Middle frontal gyrus (tissue), 1 donor: ENCODE results near the gene RAB11FIP4.
A peak's percentile ranks its signal among the peaks of the same experiment; 100 is the strongest.
"Not testable (repeated sequence)": the region's sequence is repeated elsewhere in the genome, so short reads cannot be mapped to it uniquely, and the experiment has no call there.

ENCODE experiments used
- DNase-seq: peaks from one replicate; pipeline ENCODE4 v3.0.0-alpha.2; 2015; ENCODE audit warnings: low spot score; ENCODE audit errors: extremely low spot score

RAB11FIP4 gene, protein sequence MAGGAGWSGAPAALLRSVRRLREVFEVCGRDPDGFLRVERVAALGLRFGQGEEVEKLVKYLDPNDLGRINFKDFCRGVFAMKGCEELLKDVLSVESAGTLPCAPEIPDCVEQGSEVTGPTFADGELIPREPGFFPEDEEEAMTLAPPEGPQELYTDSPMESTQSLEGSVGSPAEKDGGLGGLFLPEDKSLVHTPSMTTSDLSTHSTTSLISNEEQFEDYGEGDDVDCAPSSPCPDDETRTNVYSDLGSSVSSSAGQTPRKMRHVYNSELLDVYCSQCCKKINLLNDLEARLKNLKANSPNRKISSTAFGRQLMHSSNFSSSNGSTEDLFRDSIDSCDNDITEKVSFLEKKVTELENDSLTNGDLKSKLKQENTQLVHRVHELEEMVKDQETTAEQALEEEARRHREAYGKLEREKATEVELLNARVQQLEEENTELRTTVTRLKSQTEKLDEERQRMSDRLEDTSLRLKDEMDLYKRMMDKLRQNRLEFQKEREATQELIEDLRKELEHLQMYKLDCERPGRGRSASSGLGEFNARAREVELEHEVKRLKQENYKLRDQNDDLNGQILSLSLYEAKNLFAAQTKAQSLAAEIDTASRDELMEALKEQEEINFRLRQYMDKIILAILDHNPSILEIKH

GRCh38 chr17:31391496-31391949, at the start of gene RAB11FIP4:
TSS of gene RAB11FIP4 (plus strand) at chr17:31391675. CDS start at chr17:31391853, 178 bp downstream.
- DNase-seq, result no peak

GRCh38 chr17:31345191-31345747, 46.2 kb upstream of the RAB11FIP4 start:
- not testable (repeated sequence) for DNase-seq

GRCh38 chr17:31349454-31349853, 42.0 kb upstream of the RAB11FIP4 start:
- no peak for DNase-seq

DNA sequence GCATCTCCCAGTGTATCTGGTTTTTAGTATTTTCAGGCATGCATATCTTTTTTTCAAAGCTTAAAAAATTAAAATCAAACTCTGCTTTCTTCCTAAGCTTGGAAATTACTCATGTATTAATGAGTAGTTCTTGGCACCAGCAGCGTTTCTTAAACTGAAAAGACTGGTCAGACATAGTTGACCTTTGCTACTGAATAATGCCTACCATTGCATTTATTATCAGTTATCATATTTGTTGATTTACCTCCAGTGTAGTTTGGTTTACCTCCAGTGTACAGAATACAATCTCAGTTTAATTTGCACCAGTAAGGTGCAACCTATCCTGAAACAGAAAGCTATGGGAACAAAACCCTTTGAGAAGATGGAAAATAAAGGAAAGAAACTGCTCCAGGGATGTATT, 35.5 kb upstream of the RAB11FIP4 start:
- DNase-seq, result no peak

DNA sequence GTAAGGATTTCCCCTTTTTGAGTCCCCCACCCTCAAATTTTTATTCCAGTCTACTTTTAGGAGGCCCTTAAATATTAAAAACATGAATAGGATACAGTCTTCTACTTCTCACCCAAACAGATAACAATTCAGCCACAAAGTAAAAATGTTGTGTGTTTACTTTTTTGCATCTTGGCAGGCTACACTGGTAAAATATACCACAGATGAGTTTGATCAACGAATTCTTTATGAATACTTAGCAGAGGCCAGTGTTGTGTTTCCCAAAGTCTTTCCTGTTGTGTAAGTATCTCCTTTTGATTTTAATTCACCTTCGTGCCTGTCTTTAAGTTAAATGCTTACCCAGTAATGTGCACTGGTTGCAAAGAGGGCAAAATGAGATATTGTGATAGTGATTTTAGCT, 34.4 kb upstream of the RAB11FIP4 start:
- DNase-seq, result no peak

DNA sequence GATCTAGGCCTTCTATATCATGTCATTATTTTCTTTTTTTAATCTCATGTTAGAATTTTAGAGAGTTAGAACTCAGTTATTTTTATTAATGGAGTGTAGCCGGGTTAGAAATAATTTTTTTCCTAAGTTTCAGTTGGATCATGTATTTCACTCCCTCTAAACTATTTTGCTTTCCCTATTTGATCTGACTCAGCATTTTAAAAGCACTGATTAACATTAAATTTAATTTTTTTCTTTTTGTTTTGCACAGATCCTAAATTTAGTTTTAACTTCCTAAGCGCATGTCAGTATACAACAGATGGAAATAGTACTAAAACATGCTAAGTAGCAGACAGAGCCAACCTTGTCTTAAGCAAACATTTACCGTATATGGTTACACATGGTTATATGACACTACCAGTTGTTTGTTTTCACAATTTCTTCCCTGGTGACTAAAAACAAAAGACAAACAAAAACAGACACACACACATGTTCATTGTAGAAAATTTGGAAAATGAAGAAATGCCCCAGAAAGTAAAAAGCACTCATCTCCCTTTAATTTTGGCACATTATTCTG, 33.6 kb upstream of the RAB11FIP4 start:
- no peak for DNase-seq

DNA sequence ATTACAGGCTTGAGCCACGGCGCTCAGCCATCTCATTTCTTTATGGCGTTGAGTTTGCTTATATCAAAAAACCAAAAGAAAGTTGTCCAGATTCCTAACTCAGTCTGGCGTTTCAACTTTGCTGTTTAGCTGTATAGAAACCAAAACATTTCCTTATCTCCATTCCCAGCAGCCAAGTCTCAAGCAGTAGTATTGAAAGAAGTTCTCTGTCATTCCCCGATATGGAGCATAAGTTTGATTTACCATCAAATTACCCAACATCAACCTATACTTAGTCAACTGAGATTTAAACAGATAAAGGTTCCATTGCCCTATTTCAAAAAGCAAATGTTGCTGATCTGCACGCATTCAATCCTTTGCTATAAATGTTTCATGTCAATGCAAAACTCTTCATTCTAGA, 27.5 kb upstream of the RAB11FIP4 start:
- no peak for DNase-seq

GRCh38 chr17:31366088-31366487, 25.4 kb upstream of the RAB11FIP4 start:
- DNase-seq, result no peak

- no peak for DNase-seq
Measured at GRCh38 chr17:31369266-31369665, 22.2 kb upstream of the RAB11FIP4 start.

DNA sequence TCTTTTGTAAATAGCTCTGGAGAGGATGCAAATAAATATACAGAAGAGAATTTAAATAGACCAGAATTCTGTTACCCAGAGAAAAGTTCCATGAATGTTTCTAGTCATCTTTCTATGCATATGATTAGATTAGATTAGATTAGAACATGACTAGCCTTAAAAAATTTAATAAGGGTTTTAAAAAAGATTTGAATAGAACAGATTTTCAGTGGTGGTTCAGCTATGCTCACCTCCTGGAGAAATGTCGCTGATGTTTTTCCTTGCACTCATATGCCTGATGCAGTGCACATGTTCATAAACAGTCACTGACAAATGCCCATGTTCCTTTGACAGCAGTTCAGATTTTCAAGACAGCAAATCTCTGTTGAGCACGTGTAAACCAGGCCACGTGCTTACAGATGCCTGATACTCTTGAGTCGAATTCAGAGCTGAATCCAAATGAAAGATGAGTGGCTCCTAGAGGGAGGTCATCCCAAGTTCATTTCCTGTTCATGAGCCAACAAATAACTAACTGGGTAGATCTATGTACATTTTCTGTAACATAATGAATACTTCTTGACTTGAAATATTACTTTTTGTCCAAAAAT, 19.9 kb upstream of the RAB11FIP4 start:
- DNase-seq, result no peak

DNA sequence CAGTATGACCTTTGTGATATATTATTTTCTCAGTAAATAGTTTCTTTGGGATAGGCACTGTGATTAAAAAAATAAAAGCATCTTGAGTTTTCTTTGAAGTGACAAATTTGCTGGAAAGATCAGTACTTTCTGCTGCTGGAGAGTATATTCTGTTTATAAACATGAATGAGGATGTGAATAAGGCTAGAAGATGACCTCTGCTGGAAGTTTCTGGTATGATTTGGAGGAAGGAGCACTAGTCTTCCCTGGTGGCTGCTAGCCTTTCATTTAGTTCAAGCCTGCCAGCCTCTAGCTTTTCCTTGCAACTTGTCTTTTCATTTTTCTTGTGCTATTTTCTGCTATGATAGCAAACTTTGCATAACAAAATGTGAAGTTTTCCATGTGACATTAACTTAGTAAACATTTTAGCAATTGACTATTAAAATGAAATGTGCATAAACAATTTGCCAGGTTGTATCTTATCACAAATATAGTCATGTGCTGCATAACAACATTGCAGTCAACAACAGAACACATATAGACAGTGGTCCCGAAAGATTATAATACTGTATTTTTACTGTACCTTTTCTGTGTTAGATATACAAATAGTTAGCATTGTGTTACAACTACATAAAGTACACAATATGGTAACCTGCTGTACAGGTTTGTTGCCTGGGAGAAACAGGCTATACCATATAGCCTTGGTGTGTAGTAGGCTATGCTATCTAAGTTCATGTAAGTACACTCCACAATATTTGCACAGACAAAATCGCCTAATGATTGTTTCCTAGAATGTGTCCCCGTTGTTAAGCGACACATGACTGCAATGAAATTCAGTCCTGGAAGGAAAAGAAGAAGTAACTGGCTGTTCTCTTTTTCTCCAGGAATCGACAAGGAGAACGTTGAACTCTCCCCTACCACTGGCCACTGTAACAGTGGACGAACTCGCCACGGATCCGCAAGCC, 18.1 kb upstream of the RAB11FIP4 start:
- peak; percentile 48 for DNase-seq

GRCh38 chr17:31374094-31374447, 17.4 kb upstream of the RAB11FIP4 start:
- DNase-seq, result no peak

DNA sequence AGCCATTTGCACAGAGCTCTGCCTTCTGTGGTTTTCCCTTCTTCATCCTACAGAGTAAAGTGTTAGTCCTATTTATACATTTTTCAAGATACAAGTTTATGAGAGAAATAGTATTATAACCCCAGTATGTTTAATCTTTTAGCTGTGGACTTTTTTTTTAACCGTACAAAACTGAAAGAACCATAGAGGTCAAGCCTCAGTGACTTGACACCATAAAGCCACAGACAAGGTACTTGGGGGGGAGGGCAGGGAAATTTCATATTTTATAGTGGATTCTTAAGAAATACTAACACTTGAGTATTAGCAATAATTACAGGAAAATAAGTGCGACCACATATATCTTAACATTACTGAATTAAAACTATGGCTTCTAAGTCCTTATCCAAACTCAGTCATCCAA, 17.0 kb upstream of the RAB11FIP4 start:
- DNase-seq, result no peak

DNA sequence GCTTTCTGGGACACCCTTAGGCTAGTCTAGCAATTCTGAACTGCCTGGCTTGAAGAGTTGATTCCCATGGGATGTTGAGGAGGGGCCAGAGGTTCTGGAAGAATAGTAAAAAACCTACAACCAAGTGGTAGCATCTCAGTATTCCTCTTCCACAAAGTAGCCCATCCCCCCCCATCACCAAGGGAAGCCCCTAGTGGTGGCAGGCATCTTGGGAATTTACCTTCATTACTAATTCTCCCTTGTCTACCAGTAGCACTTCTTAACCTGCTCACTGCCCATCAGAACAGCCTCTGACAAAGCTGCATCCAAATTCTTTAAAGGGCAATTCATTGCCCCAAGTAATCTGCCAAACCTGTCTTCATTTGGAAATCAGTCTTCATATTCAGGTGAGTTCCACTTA, 12.8 kb upstream of the RAB11FIP4 start:
- no peak for DNase-seq

GRCh38 chr17:31379597-31380205, 11.8 kb upstream of the RAB11FIP4 start:
- DNase-seq, result no peak

DNA sequence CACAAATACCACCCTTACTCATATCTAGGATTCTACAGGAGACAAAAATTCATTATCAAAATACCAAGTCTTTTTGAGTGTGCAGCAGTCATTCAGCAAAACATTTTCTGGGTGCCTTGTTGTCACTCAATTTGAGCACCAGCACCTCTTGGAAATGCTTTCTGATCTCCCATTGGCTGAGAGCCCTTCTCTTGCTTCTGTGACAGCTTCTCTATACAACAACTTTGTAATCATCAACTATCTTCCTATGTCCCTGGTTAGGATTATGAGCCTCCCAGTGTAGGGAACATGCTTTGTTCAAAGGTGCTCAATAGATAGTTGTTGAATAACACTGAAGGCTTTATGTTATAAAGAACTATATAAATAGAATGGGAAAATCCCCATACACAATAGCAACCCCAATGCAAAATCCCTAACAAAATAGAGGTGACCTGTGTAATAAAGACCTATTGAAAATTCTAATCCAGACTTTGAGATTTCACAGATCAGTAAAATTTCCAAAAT, 10.3 kb upstream of the RAB11FIP4 start:
- no peak for DNase-seq

GRCh38 chr17:31382668-31383275, 8.7 kb upstream of the RAB11FIP4 start:
- not testable (repeated sequence) for DNase-seq

DNA sequence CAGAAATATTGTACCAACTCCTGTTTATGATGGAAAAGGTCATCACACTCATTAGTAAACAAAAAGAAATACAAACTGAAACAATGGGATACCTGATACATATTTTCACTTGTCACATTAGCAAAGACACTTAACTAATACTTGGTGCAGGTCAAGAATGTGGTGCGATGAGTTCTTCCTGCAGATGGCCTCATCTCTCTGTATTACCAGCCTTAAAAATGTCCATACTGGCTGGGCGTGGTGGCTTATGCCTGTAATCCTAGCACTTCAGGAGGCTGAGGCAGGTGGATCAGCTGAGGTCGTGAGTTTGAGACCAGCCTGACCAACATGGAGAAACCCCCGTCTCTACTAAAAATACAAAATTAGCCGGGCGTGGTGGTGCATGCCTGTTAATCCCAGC, 8.0 kb upstream of the RAB11FIP4 start:
- not testable (repeated sequence) for DNase-seq

DNA sequence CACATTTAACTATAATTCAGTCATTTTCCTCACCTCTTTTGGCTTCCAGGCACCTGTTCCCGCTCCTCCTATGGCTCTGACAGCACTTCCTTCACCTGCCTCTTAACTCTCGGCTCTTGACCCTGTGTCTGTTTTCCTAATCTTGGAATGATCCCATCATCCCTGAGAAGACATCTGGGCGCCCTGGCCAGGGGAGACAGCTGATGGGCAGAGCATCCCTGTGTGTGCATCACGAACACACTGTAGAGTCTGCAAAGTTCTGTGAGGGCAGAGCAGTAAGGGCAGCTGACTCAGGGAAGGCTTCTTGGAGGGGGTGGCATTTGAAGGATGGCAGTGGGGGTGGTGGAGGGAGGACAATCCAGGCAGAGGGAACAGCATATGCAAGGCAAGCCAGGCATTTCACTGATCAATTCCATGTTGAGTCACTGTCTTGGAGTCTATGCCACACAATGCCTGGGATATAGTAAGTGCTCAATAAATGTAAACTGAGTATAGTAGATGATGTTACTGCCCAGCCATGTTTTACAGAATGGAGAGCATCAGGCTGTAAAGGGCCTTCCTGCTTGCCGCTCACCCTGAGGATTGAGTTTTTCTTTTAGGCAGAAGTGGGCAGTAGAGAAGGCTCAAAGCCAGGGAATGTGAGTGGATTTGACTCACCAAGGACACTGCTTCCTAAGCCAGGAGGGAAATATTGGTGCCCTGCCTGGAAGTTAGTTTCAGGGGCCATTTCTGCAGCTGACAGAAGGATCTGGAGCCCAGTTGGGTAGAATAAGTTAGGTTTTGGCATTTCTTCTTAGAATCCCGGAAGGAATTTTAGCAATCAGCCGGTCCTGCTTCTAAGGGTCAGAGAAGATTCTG, 5.8 kb upstream of the RAB11FIP4 start:
- DNase-seq, result no peak
